Neural cell (in vitro differentiated cells): ENCODE results near the gene MOGAT3.
A peak's percentile ranks its signal among the peaks of the same experiment; 100 is the strongest.

ENCODE experiments used
- CTCF ChIP-seq: fragments of 450-650 bp; IDR thresholded peaks from 2 replicates; pipeline ENCODE4 v1.5.1; 2014; ENCODE audit warnings: antibody characterized with exemption, mild to moderate bottlenecking, moderate library complexity; ENCODE audit not compliant: poor library complexity, severe bottlenecking
- EP300 ChIP-seq: fragments of 450-650 bp; conservative IDR thresholded peaks from 2 replicates; pipeline ENCODE4 v1.6.1; 2014; ENCODE audit warnings: antibody characterized with exemption, mild to moderate bottlenecking, moderate library complexity; ENCODE audit not compliant: poor library complexity, severe bottlenecking
- EZH2 ChIP-seq: fragments of 200-600, 300-800 bp; shearing (Covaris generic), sonication (generic); IDR thresholded peaks from 2 replicates; pipeline ENCODE4 v1.6.1; 2014; ENCODE audit warnings: antibody characterized with exemption, low read length, borderline replicate concordance, mild to moderate bottlenecking; ENCODE audit not compliant: insufficient read depth, poor library complexity, severe bottlenecking
- MXI1 ChIP-seq: fragments of 450-650 bp; conservative IDR thresholded peaks from 2 replicates; pipeline ENCODE4 v1.6.1; 2014; ENCODE audit warnings: antibody characterized with exemption, mild to moderate bottlenecking; ENCODE audit not compliant: poor library complexity, severe bottlenecking
- POLR2AphosphoS5 ChIP-seq: IDR thresholded peaks from 2 replicates; pipeline ENCODE4 v1.6.1; 2012
- RAD21 ChIP-seq: fragments of 450-650 bp; conservative IDR thresholded peaks from 2 replicates; pipeline ENCODE4 v1.6.1; 2014; ENCODE audit warnings: antibody characterized with exemption, mild to moderate bottlenecking, moderate library complexity
- SMC3 ChIP-seq: fragments of 450-650 bp; conservative IDR thresholded peaks from 2 replicates; pipeline ENCODE4 v1.6.1; 2014; ENCODE audit warnings: antibody characterized with exemption, mild to moderate bottlenecking, moderate library complexity; ENCODE audit not compliant: poor library complexity
- TAF1 ChIP-seq: IDR thresholded peaks from 2 replicates; pipeline ENCODE4 v1.6.1; 2012; ENCODE audit warnings: low read depth
- TF ChIP-seq, protein P1 (sequence below): IDR thresholded peaks from 2 replicates; pipeline ENCODE4 v1.6.1; 2012; ENCODE audit warnings: borderline replicate concordance

- TF ChIP-seq CTCF = no peak
- TF ChIP-seq MXI1 = peak; percentile 22
- no peak for TF ChIP-seq EZH2
- no peak for TF ChIP-seq RAD21
- TF ChIP-seq, protein P1, sequence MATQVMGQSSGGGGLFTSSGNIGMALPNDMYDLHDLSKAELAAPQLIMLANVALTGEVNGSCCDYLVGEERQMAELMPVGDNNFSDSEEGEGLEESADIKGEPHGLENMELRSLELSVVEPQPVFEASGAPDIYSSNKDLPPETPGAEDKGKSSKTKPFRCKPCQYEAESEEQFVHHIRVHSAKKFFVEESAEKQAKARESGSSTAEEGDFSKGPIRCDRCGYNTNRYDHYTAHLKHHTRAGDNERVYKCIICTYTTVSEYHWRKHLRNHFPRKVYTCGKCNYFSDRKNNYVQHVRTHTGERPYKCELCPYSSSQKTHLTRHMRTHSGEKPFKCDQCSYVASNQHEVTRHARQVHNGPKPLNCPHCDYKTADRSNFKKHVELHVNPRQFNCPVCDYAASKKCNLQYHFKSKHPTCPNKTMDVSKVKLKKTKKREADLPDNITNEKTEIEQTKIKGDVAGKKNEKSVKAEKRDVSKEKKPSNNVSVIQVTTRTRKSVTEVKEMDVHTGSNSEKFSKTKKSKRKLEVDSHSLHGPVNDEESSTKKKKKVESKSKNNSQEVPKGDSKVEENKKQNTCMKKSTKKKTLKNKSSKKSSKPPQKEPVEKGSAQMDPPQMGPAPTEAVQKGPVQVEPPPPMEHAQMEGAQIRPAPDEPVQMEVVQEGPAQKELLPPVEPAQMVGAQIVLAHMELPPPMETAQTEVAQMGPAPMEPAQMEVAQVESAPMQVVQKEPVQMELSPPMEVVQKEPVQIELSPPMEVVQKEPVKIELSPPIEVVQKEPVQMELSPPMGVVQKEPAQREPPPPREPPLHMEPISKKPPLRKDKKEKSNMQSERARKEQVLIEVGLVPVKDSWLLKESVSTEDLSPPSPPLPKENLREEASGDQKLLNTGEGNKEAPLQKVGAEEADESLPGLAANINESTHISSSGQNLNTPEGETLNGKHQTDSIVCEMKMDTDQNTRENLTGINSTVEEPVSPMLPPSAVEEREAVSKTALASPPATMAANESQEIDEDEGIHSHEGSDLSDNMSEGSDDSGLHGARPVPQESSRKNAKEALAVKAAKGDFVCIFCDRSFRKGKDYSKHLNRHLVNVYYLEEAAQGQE = no peak
- TF ChIP-seq POLR2AphosphoS5 = no peak
- no peak for TF ChIP-seq TAF1
- no peak for TF ChIP-seq EP300
- TF ChIP-seq SMC3 = no peak
Measured at GRCh38 chr7:101218236-101219125, 17.6 kb upstream of the MOGAT3 start.
